Measurements from ENCODE around the gene PDGFRB.

Gene PDGFRB

DNA sequence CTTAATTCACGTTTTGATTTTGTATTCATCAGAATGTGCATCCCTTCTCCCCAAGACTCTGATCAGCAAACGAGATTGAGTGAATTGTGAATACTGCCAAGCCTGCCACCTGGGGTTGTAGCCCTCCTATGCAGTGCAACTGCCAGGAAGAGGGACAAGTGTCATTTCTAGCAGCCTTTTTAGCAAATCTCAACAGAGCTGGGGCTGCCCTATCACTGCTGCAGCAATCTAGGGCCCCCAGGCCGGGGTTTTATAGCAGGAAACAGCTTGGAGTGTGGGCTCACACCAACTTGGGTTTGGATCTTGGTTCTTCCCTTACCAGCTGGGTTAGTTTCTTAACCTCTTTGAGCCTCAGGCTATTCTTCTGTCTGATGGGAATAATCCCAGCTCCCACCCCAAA is 73.3 kb downstream of the PDGFRB start:
- no peak for DNase-seq (ENCODE audit: low read depth)

DNA sequence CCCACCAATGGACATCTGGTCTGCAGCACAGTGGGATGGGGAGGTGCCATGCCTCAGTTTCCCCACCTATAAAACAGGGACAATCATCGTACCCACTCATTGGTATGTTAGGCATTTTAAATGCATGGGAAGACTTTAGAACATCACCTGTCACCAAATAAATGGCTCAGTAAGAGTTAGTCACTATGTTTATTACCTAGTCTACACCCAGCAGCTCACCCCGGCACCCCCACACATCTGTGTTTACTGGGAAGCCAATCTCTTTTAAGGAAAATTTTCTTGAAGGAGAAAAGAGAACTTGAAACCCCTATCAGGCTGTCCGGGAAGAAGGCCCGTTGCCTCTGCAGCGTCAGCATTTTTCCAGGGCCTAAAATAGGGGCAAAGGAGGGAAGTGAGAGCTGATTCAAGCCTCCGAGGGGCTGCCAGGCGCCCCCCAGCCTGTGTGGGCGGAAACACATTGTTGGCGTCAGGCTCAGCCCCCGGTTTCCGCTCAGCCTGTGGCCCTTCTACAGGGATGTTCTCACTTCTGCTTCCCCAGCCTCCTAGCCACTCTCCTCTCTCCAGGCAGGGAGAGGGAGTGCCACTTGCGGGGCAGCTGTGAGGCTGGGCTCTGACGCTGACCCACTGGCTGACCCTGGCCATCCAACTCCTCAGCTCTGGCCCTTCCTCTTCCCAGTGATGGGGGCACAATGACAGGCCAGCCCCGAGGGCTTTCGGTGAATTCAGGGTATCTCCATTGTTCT is 73.9 kb downstream of the PDGFRB start:
- no peak for DNase-seq (ENCODE audit: low read depth)

DNA sequence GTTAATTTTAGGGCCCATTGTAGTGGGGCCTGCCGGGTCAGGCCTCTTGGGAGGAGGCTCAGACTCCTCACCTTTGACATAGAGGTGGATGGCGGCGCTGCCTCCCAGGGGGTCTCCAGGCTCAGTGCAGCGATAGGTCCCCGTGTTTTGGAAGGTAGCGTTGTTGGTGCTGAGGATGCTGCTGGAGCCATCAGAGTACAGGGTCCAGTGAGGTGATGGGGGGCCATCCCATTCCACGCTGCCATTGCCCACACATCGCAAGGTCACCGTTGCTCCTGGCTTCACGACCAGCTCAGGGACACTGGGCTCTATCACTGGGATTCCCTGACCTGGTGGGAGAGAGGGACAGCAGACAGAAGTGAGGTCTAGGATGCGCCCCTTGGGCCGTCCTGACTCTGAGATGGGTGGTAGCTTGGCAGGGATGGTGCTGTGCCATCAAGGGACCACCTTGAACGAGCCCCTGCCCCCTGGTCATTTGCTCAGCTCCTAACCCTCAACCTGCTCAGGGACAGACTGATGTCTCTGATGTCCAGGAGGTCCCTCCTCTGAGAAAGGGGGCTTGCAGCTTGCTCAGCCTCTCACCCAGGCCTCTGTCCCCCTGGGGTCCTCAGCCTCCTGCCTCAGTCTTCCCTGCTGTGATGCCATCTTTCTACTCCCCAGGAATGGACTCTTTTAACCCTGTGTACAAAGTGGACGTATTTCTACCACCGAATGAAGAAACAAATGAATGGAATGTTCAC is 74.8 kb downstream of the PDGFRB start:
- no peak for DNase-seq (ENCODE audit: low read depth)

DNA sequence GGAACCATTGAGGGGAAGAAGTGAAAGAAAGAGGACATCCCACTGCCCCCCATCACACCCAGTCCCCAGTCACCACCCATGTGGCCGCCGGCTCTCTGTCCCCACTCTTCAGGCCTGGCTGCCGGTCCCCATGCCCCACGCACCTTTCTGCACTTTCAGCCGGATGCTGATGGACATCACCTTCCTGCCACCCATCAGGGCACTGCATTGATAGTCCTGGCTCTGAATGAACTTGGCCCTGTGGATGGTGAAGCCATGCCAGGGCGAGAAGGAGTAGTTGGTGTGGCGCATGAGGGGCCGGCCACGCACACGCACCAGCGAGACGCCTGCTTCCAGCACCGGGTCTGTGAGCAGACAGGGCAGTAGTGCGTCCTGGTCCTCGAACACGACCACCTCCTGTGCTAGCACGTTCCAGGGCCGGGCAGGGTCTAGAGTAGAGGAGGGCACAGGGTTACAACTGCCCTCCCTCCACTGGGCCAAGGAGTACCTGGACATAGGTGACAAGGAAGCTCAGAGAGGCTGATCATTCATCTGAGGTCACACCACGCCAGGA is 75.7 kb downstream of the PDGFRB start:
- no peak for DNase-seq (ENCODE audit: low read depth)

DNA sequence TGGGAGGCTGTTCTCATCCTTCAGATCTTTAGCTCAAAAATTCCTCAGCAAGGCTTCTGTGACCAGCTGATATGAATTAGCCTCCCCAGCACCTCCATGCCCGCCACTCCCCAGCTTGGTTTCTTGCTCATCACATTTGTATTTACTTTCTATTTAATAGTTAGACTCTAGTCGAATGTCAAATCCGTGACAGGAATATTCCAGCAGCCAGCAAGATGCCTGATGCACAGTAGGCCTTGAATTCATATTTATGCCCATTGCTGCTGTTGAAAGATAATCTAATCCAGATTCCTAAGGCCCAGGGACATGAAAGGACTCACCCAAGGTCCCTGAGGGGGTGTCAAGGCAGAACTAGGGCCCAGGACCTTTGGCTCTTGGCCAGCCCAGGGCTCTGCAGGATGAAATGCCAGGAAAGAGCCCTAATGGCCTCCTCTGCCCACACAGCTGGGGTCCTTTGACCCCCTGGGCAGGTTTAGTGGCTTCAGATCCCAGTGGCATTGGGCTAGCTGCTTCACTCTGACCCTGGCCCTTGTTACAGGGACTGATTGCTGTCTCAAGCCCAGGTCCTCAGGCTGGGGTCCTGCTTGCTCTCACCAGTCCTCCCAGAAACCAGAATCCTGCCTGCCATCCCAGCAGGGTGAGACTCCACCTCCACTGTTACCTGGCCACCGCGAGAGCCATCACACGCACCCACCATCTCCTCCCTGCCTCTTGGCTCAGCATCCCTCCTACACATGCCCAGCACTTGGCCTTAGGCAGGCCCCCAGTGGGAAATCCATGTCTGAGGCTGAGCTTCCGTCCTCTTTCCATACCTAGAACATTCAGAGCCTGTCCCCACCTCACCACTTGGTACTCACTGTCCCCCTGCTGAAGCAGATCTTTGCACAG is 76.6 kb downstream of the PDGFRB start:
- DNase-seq (ENCODE audit: low read depth), result no peak

DNA sequence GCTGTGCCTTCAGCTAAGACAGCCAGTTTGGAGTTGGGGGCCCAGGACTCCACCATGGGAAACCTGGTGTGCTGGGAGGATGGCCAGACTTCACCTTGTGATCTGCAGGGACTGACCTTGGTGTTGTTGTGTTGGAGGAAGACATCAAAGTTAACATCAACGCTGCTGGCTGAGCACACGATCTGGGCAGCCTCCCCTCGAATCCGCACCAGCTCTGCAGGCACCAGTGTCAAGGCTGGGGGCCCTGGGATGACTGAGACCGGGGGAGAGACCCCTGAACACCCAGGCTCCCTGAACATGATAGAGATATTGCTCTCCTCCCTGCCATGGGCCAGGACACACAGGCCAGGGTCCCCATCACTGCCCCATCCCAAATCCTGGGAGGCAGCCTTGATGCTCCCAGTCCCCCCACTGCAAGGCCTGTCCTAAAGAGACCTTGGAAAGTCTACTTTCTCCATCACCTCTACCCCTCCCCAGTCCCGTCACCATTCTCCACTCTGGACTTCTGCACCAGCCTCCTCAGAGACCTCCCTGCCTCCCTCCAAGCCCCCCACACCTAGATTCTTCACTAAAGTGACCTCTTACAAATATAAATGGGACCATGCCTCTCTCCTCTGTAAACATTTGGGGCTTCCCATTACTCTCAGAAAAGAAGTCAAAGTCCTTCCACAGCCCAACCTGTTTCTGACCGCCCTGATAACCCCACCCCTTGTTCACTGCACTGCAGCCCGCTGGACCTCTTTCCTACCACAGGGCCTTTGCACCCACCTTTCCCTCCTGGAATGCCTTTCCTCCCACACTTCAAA is 77.4 kb downstream of the PDGFRB start:
- DNase-seq (ENCODE audit: low read depth), result no peak

DNA sequence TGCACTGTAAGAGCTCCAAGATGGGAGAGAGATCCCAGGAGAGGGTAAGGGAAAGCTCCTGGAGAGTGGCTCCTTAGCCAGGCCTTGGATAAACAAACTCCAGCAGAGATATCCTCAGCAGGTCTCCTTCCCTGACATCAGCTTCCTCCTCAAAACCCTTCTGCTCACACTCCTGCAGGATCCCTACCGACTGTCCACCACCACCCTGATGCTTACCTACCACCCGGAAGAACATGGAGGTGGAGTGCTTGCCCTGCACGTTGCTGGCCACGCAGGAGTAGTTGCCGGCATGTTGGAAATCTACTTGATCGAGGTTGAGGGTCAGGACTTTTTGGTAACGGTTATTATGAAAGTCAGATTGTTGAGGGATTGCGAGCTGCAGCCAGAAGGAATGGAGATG is 78.6 kb downstream of the PDGFRB start:
- DNase-seq (ENCODE audit: low read depth), result no peak

DNA sequence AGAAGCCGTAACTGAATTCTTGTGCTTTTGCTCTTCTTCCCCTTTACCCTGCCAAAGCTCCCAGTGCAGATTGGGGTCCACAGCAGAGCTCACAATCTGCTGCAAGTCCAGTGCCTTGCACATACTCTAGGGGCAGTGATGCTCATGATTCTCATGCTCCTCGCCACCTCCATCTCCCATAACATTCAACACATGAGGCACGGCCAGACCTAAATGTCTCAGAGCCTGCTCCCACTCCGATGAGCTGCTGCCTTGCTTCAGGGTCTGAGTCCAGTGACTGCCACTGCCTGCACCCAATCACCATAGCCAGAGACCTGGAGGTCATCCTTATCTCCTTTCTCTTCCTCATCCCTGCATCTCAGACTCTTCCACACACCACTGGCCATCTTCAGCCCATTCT is 79.8 kb downstream of the PDGFRB start:
- DNase-seq (ENCODE audit: low read depth), result no peak

DNA sequence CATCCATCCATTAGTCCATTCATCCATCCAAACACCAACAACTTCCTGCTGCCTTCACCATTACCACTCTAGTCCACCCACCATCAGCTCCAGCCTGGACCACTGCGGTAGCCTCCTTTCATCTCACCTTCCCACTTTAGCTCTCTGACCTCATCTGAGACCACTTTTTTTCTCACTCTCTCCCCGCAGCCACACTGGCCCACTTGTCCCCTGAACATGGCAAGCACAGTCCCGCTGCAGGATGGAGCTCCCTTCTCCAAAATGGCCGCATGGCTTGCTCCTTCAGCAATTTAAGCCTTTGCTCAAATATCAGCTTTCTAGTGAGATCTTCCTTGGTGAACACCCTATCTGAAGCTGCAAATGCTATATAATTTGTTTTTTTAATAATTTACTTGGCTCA is 80.4 kb downstream of the PDGFRB start:
- DNase-seq (ENCODE audit: low read depth), result no peak

DNA sequence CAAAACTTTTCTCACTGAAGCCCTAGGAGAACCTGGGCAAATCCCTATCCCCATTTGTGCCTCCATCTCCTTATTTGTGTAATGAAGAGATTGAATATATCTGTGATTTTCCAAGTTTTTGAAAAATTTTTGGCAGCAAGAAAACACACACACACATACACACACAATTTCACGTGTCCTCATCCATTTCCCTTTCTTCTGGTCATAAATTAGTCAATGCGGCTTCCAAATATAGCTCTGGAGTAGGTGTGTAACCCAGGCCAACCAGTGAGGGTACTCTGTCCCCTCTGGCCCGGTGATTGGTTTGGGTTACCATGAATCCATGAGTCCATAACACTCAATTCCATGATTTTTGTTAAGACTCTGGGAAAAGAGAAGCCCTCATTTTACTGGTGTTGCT is 82.0 kb downstream of the PDGFRB start:
- DNase-seq (ENCODE audit: low read depth), result no peak

DNA sequence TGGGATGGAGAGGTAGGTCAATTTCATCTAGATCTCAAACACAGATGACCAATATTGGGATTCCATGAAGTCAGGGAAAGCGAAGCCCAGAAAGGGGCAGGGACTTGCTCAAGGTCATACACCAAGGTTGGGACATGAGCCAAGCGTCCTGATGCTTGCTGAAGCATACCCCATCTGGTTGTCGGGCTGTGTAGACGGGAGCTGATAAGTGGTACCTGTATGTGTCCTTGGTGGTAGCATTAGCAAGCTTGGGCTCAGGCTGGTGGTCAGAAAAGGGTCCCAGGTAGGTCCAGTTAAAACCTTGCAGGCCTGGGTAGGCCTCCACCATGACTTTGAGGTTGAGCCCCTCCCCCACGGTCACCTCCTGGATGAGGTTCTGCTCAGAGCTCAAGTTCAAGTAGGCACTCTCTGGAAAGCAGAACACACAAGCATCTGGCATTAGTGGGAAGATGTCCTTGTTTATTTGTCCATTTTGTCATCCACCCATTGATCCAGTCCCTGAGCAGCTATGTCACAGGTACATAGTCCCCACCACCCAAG is 82.5 kb downstream of the PDGFRB start:
- DNase-seq (ENCODE audit: low read depth), result no peak

DNA sequence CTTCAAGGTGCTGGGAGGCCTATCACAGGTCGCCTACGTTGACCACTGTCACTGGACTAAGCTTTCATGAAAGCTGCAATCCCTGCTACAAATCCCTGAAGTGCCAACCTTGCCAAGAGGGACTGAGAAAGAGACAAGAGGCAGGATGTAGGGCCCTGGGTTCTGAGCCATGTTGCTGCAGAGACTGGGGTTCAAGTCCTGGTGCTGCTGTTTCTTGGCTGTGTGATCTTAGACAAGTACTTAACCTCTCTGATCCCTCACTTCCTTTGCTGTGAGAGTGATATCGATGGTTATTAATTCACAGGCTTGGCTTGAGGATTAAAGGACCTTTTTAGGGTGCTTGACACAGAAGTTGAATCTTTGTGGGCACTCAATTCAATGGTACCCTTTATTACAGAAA is 84.8 kb downstream of the PDGFRB start:
- no peak for DNase-seq (ENCODE audit: low read depth)

DNA sequence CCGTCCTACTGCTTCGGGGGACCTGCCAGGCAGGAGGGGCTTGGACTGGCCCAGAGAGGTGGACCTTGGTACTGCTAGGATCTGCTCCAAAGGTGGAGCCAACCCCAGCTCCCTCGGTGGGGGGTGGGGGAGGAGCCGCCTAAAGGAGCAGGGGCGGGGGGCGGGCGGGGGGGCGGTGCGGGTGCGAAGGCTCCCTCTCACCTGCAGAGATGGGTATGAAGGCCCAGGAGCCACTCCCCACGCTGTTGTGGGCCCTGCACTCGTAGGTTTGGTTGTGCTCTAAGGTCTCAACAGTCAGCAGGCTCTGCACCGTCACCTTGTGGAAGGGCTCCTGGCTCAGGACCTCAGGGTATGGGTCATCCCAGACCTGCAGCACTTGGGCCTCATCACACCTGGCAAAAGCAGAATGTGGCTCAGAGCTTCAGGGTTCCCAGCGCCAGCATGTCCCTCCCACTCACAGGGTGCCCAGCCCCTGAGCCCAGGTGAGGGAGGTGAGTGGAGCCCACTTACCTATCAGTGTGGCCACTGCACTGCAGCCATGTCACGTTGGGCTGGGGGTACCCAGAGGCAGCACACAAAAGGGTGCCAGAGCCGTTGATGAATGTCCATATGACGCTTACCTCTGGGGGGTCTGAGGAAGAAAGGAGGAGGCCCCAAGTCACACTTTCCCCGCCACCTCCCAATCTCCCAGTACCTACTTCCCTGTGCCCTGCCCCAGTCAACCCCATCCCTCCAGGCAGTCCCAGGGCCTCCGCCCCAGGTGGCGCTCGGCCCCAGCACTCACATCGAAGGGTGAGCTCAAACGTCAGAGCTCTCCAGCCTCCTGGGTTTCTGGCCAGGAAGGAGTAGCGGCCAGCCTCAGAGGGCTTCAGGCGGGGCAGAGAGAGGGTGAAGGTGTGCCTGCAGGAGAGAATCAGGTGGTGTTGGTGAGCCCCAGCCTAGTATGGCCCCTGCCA is 85.7 kb downstream of the PDGFRB start:
- DNase-seq (ENCODE audit: low read depth), result no peak

DNA sequence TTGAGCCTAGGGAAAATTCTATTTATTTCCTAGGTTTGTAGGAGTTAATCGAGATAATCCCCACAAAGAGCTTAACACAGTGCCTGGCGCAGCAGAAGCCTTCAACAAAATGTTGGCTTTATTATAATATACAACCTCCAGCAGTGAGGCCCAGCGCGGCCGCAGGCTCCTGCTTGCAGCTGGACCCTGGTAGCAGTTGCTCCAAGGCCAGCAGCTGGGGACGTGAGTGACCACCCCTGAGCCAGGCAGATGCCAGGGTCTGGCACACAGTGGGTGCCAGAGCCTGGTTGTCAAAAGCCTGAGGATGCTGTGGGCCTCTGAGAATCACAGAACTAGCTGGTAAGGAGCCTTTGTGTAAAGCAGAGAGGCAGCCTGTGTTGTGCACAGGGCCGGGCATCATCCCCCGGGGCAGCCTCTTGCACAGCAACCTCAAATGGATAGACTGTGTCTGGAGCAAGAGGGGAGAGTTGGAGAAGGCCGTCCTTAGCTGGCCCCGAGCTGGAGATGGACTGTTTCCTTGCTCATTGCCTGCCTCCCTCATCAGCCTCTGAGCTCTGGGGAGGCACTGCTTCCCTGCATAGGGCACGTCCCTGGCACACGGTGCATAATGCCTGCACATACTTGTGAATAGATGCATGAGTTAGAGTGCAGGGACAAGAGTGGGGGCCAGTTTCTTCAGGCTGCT is 86.5 kb downstream of the PDGFRB start:
- no peak for DNase-seq (ENCODE audit: low read depth)

DNA sequence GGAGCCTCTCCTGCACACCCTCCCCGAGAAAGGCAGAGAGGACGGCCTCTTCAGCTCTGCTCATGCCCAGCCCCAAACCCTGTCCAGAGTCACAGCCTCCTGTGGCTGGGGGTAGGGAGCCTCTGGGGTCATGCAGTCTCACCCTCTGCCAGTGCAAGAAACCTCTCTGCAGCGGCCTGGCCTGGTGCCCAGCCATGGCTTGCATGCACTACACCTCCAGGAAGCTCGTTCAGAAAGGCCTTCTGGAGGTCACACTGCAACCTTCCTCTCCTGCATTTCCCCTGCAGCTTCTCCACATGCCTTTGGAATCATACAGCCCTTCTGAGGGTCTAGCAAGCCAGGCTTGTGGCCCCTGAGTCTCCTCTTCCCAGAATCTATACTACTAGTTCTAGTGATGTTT is 87.2 kb downstream of the PDGFRB start:
- DNase-seq (ENCODE audit: low read depth), result no peak

DNA sequence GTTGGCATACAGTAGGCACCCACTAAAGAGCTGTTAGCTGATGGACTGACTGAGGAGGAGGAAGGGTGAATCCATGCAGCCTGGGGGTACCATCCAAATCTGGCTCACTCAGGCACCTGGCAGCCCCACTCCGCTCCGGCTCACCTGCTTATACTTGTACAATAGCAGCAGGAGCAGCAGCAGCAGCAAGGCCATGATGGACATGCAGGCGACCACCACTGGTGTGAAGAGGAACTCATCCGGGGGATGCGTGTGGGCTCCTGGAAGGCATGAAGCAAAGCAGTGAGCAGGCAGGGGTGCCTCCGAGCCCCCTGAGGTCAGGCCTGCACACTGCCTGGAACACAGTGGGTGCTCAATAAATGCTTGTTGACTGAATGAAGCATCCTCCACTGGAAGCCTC is 87.6 kb downstream of the PDGFRB start:
- no peak for DNase-seq (ENCODE audit: low read depth)

DNA sequence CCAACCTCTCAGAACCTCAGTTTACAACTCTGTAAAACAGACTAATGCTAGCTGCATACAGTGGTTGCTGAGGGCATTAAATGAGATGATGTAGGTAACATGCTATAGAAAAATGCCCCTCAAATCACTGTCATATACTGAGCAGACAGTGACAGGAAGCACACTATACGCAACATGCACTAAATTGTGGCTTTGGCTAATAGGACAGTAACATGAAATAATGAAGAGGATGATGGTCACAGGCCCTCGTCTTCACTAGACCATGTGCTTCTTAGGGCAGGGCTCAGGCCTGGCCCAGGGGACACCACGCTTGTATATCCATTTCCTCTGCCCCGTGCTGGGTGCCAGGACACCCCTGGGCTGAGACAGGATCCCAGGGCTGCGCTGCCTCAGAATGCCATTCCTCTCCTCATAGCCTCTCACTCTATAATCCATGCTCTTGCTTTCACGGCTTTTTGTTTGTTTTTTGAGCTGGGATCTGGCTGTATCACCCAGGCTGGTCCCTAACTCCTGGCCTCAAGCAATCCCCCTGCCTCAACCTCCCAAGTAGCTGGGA is 88.2 kb downstream of the PDGFRB start:
- no peak for DNase-seq (ENCODE audit: low read depth)

DNA sequence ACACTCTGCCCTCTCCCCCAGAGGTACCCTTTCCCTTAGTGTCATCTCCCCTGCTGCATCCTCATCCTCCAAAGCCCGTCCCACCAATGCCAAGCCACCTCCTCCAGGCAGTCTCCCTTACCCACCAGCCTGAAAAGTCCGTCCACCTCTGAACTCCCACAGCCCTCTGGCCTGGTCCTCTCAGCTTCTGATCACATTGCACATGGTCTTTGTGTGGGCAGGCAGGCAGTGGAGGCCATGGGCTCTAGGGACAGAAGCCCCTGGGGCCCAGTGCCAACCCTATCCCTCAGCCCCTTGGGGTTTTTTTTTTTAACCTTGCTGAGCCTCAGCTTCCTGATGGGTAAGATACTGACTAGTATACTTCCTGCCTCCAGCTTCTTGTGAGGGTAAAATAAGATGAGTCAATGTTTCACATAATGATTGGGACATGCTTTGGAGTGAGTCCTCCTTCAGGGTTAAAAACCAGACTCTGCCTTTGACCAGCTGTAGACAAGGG is 88.7 kb downstream of the PDGFRB start:
- no peak for DNase-seq (ENCODE audit: low read depth)

DNA sequence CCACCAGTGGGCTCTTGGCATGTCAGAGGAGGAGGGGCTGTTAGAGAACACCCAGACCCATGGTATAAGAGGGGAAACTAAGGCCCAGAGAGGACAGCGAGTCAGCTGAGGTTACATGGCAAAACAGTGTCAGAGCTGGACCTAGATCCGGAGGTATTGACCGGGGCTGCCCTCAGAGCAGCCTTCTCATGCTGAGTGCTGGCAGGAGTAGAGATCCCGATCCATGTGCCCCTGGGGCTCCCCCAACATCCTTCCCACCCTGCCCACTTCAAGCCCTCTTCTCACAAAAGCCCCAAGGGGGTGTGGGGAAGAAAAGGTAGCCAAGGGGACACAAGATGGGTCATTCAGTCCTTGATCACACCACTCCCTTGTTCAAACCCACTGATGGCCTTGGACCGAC is 89.2 kb downstream of the PDGFRB start:
- DNase-seq (ENCODE audit: low read depth), result no peak

Data from HS-27A (cell line).